Glomerular visceral epithelial cell (primary cell): ENCODE results near the gene CACNA1C.

Experiments used
- DNase-seq: peaks from one replicate; pipeline ENCODE4 v3.0.0-alpha.2; 2016; ENCODE audit errors: extremely low spot score

CACNA1C gene

GRCh38 chr12:2198542-2198941 lies 145.8 kb downstream of the CACNA1C start:
- DNase-seq = no peak

- no peak for DNase-seq
Observed at GRCh38 chr12:2205996-2206395, 153.2 kb downstream of the CACNA1C start.

GRCh38 chr12:2208837-2209635 lies 156.2 kb downstream of the CACNA1C start:
- no peak for DNase-seq

- DNase-seq = no peak
Observed at GRCh38 chr12:2211119-2211518, 158.3 kb downstream of the CACNA1C start.

- DNase-seq = no peak
Observed at GRCh38 chr12:2212537-2212936, 159.8 kb downstream of the CACNA1C start.

GRCh38 chr12:2212971-2213869 lies 160.4 kb downstream of the CACNA1C start:
- no peak for DNase-seq

GRCh38 chr12:2214411-2214810 lies 161.6 kb downstream of the CACNA1C start:
- no peak for DNase-seq

- DNase-seq = no peak
Observed at GRCh38 chr12:2215709-2216560, 163.1 kb downstream of the CACNA1C start.

- DNase-seq = no peak
Observed at GRCh38 chr12:2218706-2219105, 165.9 kb downstream of the CACNA1C start.

GRCh38 chr12:2221030-2221621 lies 168.3 kb downstream of the CACNA1C start:
- DNase-seq = no peak

GRCh38 chr12:2222691-2223090 lies 169.9 kb downstream of the CACNA1C start:
- no peak for DNase-seq

GRCh38 chr12:2224961-2225360 lies 172.2 kb downstream of the CACNA1C start:
- no peak for DNase-seq

GRCh38 chr12:2225696-2226095 lies 172.9 kb downstream of the CACNA1C start:
- no peak for DNase-seq

GRCh38 chr12:2226641-2227040 lies 173.9 kb downstream of the CACNA1C start:
- no peak for DNase-seq

GRCh38 chr12:2227360-2227759 lies 174.6 kb downstream of the CACNA1C start:
- no peak for DNase-seq

GRCh38 chr12:2228535-2228934 lies 175.7 kb downstream of the CACNA1C start:
- DNase-seq = no peak

- DNase-seq = no peak
Observed at GRCh38 chr12:2229661-2230539, 177.1 kb downstream of the CACNA1C start.

GRCh38 chr12:2231011-2231595 lies 178.3 kb downstream of the CACNA1C start:
- DNase-seq = no peak

- no peak for DNase-seq
Observed at GRCh38 chr12:2231956-2232355, 179.2 kb downstream of the CACNA1C start.

GRCh38 chr12:2233034-2233433 lies 180.2 kb downstream of the CACNA1C start:
- no peak for DNase-seq
